ENCODE data around the gene GRK1.
"Not testable (repeated sequence)": the region's sequence is repeated elsewhere in the genome, so short reads cannot be mapped to it uniquely, and the experiment has no call there.

The GRK1 gene

DNA sequence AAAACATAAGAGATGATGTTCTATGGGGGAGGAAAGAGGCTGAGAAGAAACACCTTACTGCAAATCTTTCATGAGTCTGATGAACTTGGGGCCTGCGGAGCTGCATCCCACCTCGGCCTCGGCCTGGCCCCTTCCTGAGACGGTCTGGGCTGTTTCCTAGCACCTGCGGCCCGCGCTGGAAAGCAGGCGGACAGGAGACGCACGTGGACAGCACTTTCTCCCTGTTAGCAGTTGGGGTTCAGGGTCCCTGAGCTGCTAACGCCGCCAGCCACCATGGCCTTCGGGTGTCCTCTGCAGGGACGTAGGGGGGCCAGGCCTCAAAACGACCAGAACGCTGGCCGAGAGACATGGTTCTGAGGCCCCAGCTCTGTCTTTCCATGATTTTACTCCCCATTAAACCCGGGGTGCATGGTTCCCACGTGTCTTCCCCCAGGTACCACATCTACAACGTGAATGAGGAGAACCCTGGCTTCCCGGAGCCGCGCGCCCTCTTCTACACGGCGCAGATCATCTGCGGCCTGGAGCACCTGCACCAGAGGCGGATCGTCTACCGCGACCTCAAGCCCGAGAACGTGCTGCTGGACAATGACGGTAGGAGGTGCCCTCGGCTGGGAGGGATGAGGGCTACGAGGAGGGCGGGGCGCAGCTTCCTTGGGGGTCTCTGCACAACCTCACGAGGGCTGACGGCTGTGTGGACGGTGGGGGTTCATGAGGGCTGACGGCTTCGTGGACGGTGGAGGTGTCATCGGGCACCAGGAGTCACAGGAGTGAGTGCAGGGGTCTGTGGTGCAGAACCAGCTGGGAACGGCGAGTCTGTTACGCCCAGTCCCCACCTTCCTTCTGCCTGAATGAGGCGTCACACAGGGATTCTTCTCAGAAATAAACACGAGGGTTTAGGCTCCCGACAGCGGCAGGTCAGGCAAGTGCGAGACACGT lies 4.3 kb downstream of the GRK1 start:
- Histone ChIP-seq H3K36me3 (ENCODE audit: control insufficient read depth, insufficient read depth, low read length) (no peaks in the 10 kb centered on the region), H3K4me3 (ENCODE audit: low read depth, low read length) (no peak overlapping the region), H3K27me3 (ENCODE audit: control insufficient read depth, insufficient read depth, low read length) (no peaks in the 10 kb centered on the region), H3K9me3 (ENCODE audit: control insufficient read depth, insufficient read depth, low read length) (no peaks in the 10 kb centered on the region), H3K9ac (ENCODE audit: low read depth, low read length) (no peak overlapping the region), H3K4me1 (ENCODE audit: control insufficient read depth, insufficient read depth, low read length) (no peaks in the 10 kb centered on the region)

GRCh38 chr13:113672002-113672651 lies 5.1 kb downstream of the GRK1 start:
- Histone ChIP-seq H3K36me3 (ENCODE audit: control insufficient read depth, insufficient read depth, low read length) (no peaks in the 10 kb centered on the region), H3K9ac (ENCODE audit: low read depth, low read length) (no peak overlapping the region), H3K27me3 (ENCODE audit: control insufficient read depth, insufficient read depth, low read length) (no peaks in the 10 kb centered on the region)

DNA sequence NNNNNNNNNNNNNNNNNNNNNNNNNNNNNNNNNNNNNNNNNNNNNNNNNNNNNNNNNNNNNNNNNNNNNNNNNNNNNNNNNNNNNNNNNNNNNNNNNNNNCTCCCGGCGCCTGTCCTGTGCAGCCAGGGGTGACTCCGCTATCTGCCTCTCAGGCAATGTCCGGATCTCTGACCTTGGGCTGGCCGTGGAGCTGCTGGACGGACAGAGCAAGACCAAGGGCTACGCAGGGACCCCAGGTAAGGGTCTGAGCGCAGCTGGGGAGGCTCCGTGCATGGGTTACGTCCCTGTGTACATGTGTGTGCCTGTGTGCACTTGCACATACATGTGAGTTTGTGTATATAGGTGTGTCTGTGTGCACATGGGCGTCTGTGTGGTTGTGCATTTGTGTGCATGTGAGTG lies 55.9 kb downstream of the GRK1 start:
- Histone ChIP-seq H3K4me1 (ENCODE audit: control insufficient read depth, insufficient read depth, low read length) (no peaks in the 10 kb centered on the region), H3K9ac (ENCODE audit: low read depth, low read length) (no peak overlapping the region), H3K4me3 (ENCODE audit: low read depth, low read length) (no peak overlapping the region), H3K36me3 (ENCODE audit: control insufficient read depth, insufficient read depth, low read length) (no peaks in the 10 kb centered on the region), H3K27me3 (ENCODE audit: control insufficient read depth, insufficient read depth, low read length) (no peaks in the 10 kb centered on the region), H3K9me3 (ENCODE audit: control insufficient read depth, insufficient read depth, low read length) (no peaks in the 10 kb centered on the region)

More at GRCh38 chr13:113672002-113672651, 5.1 kb downstream of the GRK1 start:
- no peaks in the 10 kb centered on the region for H3K4me1 ChIP-seq (ENCODE audit: control insufficient read depth, insufficient read depth, low read length)
- no peak overlapping the region for H3K4me3 ChIP-seq (ENCODE audit: low read depth, low read length)
- no peaks in the 10 kb centered on the region for H3K9me3 ChIP-seq (ENCODE audit: control insufficient read depth, insufficient read depth, low read length)

- Histone ChIP-seq H3K4me1 (ENCODE audit: control insufficient read depth, insufficient read depth, low read length) (no peaks in the 10 kb centered on the region), H3K9ac (ENCODE audit: low read depth, low read length) (no peak overlapping the region), H3K36me3 (ENCODE audit: control insufficient read depth, insufficient read depth, low read length) (no peaks in the 10 kb centered on the region), H3K4me3 (ENCODE audit: low read depth, low read length) (no peak overlapping the region), H3K9me3 (ENCODE audit: control insufficient read depth, insufficient read depth, low read length) (no peaks in the 10 kb centered on the region), H3K27me3 (ENCODE audit: control insufficient read depth, insufficient read depth, low read length) (no peaks in the 10 kb centered on the region)
Measured at GRCh38 chr13:113723410-113724015, 56.5 kb downstream of the GRK1 start.

DNA sequence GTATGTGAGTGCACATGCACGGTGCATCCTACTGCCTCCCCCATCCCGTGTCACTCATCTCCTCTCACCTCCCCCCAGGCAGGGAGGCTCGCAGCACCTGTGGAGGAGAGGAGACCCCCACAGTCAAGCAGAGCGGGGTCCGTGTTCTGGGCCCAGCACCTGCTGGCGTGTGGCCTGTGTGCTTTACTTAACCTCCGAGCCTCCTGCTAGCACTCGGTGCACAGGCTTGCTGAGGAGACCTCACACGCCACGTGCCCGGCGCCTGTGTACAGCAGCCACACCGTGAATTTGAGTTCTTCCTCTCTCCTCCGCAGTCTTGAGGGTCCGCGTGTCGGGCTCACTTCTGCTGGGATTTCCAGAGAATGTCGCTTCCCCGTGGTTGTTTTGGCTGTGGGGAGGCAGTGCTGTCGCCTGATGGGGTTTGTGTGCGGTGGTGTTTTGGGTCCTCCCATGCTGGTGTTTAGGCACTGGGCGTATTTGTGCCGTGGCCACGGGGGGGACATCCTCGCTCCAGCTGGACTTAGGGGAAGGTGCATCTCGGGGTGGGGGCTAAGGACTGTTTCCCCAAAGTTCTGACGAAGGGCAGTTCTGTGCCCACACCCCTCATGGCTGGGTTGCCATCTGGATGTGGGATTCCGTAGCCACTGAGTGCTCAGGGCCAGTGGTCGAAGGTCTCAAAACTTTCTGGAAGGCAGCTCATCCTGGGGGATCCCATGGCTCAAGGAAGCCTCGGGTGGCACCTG lies 57.2 kb downstream of the GRK1 start:
- Histone ChIP-seq H3K36me3 (ENCODE audit: control insufficient read depth, insufficient read depth, low read length) (no peaks in the 10 kb centered on the region), H3K9me3 (ENCODE audit: control insufficient read depth, insufficient read depth, low read length) (no peaks in the 10 kb centered on the region), H3K4me1 (ENCODE audit: control insufficient read depth, insufficient read depth, low read length) (no peaks in the 10 kb centered on the region), H3K9ac (ENCODE audit: low read depth, low read length) (no peak overlapping the region), H3K4me3 (ENCODE audit: low read depth, low read length) (peak overlapping the region; percentile 63), H3K27me3 (ENCODE audit: control insufficient read depth, insufficient read depth, low read length) (no peaks in the 10 kb centered on the region)

- H3K9me3 ChIP-seq (ENCODE audit: control insufficient read depth, insufficient read depth, low read length): no peaks in the 10 kb centered on the region
- no peaks in the 10 kb centered on the region for H3K36me3 ChIP-seq (ENCODE audit: control insufficient read depth, insufficient read depth, low read length)
- peak overlapping the region; percentile 63 for H3K4me3 ChIP-seq (ENCODE audit: low read depth, low read length)
- no peak overlapping the region for H3K9ac ChIP-seq (ENCODE audit: low read depth, low read length)
- H3K4me1 ChIP-seq (ENCODE audit: control insufficient read depth, insufficient read depth, low read length): no peaks in the 10 kb centered on the region
- H3K27me3 ChIP-seq (ENCODE audit: control insufficient read depth, insufficient read depth, low read length): no peaks in the 10 kb centered on the region
Measured at GRCh38 chr13:113724780-113725315, 57.8 kb downstream of the GRK1 start.

DNA sequence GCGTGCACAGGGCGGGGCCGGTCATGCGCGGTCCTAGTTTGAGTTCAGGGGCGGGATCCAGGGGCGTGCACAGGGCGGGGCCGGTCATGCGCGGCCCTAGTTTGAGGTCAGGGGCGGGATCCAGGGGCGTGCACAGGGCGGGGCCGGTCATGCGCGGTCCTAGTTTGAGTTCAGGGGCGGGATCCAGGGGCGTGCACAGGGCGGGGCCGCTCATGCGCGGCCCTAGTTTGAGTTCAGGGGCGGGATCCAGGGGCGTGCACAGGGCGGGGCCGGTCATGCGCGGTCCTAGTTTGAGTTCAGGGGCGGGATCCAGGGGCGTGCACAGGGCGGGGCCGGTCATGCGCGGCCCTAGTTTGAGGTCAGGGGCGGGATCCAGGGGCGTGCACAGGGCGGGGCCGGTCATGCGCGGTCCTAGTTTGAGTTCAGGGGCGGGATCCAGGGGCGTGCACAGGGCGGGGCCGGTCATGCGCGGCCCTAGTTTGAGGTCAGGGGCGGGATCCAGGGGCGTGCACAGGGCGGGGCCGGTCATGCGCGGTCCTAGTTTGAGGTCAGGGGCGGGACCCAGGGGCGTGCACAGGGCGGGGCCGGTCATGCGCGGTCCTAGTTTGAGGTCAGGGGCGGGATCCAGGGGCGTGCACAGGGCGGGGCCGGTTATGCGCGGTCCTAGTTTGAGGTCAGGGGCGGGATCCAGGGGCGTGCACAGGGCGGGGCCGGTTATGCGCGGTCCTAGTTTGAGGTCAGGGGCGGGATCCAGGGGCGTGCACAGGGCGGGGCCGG lies 58.5 kb downstream of the GRK1 start:
- not testable (repeated sequence) for H3K9me3 ChIP-seq (ENCODE audit: control insufficient read depth, insufficient read depth, low read length); H3K4me3 ChIP-seq (ENCODE audit: low read depth, low read length); H3K36me3 ChIP-seq (ENCODE audit: control insufficient read depth, insufficient read depth, low read length)

GRCh38 chr13:113726106-113726821 lies 59.2 kb downstream of the GRK1 start:
- H3K9ac ChIP-seq (ENCODE audit: low read depth, low read length): peak overlapping the region; percentile 47
- H3K36me3 ChIP-seq (ENCODE audit: control insufficient read depth, insufficient read depth, low read length); H3K4me1 ChIP-seq (ENCODE audit: control insufficient read depth, insufficient read depth, low read length); H3K9me3 ChIP-seq (ENCODE audit: control insufficient read depth, insufficient read depth, low read length); H3K27me3 ChIP-seq (ENCODE audit: control insufficient read depth, insufficient read depth, low read length): not testable (repeated sequence)
- H3K4me3 ChIP-seq (ENCODE audit: low read depth, low read length): peak overlapping the region; percentile 43

More for the DNA sequence above, 58.5 kb downstream of the GRK1 start:
- not testable (repeated sequence) for H3K27me3 ChIP-seq (ENCODE audit: control insufficient read depth, insufficient read depth, low read length); H3K4me1 ChIP-seq (ENCODE audit: control insufficient read depth, insufficient read depth, low read length); H3K9ac ChIP-seq (ENCODE audit: low read depth, low read length)

GRCh38 chr13:113726961-113727411 lies 60.0 kb downstream of the GRK1 start:
- Histone ChIP-seq H3K4me3 (ENCODE audit: low read depth, low read length) (peak overlapping the region; percentile 43), H3K9ac (ENCODE audit: low read depth, low read length) (no peak overlapping the region)

DNA sequence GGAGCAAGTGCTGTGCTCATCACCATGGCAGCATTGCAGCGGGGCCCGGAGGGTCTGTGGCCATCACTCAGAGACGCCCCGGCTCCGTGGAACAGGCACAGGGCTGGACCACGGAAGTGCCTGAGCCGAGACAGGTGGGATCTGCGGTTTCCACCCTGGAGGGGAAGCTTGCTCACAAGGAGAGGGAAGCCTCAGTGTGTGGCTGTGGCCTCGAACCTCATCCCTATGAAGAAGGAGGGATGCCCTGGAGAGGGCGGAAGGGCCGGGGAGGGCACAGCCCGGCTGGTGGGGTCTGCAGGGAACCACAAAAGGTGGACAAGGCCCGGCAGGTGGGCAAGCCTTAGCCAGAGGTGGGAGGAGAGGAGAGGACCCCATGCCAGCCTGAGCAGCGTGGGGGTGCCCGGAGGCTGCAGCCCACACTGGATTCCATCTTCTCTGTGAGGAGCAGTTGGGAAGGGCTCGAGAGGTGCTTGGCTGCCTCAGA lies 61.6 kb downstream of the GRK1 start:
- no peak overlapping the region for H3K4me3 ChIP-seq (ENCODE audit: low read depth, low read length)
- H3K4me1 ChIP-seq (ENCODE audit: control insufficient read depth, insufficient read depth, low read length): no peaks in the 10 kb centered on the region
- H3K9ac ChIP-seq (ENCODE audit: low read depth, low read length): no peak overlapping the region
- peaks cover 3% of the 10 kb centered on the region for H3K9me3 ChIP-seq (ENCODE audit: control insufficient read depth, insufficient read depth, low read length)
- no peaks in the 10 kb centered on the region for H3K36me3 ChIP-seq (ENCODE audit: control insufficient read depth, insufficient read depth, low read length)
- no peaks in the 10 kb centered on the region for H3K27me3 ChIP-seq (ENCODE audit: control insufficient read depth, insufficient read depth, low read length)

More at GRCh38 chr13:113726961-113727411, 60.0 kb downstream of the GRK1 start:
- Histone ChIP-seq H3K4me1 (ENCODE audit: control insufficient read depth, insufficient read depth, low read length) (no peaks in the 10 kb centered on the region), H3K36me3 (ENCODE audit: control insufficient read depth, insufficient read depth, low read length) (no peaks in the 10 kb centered on the region), H3K27me3 (ENCODE audit: control insufficient read depth, insufficient read depth, low read length) (no peaks in the 10 kb centered on the region), H3K9me3 (ENCODE audit: control insufficient read depth, insufficient read depth, low read length) (no peaks in the 10 kb centered on the region)
